Gastrocnemius medialis (tissue), 4 donors: ENCODE data around the gene ADCY1. TPM values are rescaled to one million over a fixed set of nuclear protein-coding genes. Genes with fewer than 3 reads are reported as not detected.

Source experiments
- ATAC-seq, 2 donors: fragments of 150-250 bp; one replicate each; pipeline ENCODE4 v1.9.1; 2016
- DNase-seq, 2 donors: peaks; one replicate each; pipeline ENCODE4 v3.0.0-alpha.2; 2019
- H3K27ac ChIP-seq, 4 donors: fragments of 200-600 bp; sonication (generic); 1 replicate in 1 of 4; 2 replicates in 3 of 4; pipeline ENCODE4 v1.5.1; 2016 to 2018; ENCODE audit warnings: mild to moderate bottlenecking in 2 of 4, moderate library complexity in 1 of 4
- H3K27me3 ChIP-seq, 3 donors: fragments of 200-600 bp; sonication (generic) in 2 of 3; 1 replicate in 1 of 3; 2 replicates in 2 of 3; pipeline versions ENCODE4 v1.5.1 to v1.6.0; 2016 to 2019; ENCODE audit warnings: mild to moderate bottlenecking in 1 of 3, moderate library complexity in 1 of 3
- H3K36me3 ChIP-seq, 2 donors: fragments of 200-600 bp; sonication (generic) in 1 of 2; one replicate each; pipeline ENCODE4 v1.5.1; 2017 to 2018
- H3K4me1 ChIP-seq, 2 donors: fragments of 200-600 bp; sonication (generic) in 1 of 2; one replicate each; pipeline ENCODE4 v1.5.1; 2016 to 2017; ENCODE audit warnings: mild to moderate bottlenecking in 2 of 2
- H3K4me3 ChIP-seq, 4 donors: fragments of 200-600 bp; sonication (generic) in 3 of 4; 1 replicate in 1 of 4; 2 replicates in 3 of 4; pipeline ENCODE4 v1.5.1; 2016 to 2019; ENCODE audit warnings: mild to moderate bottlenecking in 2 of 4
- H3K9me3 ChIP-seq, 3 donors: fragments of 200-600 bp; sonication (generic) in 2 of 3; 1 replicate in 1 of 3; 2 replicates in 2 of 3; pipeline ENCODE4 v1.5.1; 2016 to 2019
- CTCF ChIP-seq, 5 experiments: fragments of 450-650 bp in 3 of 5; fragments of 200-600 bp in 2 of 5; sonication (generic) in 2 of 5; IDR thresholded peaks in 4 of 5; conservative IDR thresholded peaks in 1 of 5; 1 replicate in 4 of 5; 2 replicates in 1 of 5; pipeline ENCODE4 v1.5.1; 2016 to 2019; ENCODE audit warnings: antibody characterized with exemption in 5 of 5, mild to moderate bottlenecking in 3 of 5, moderate library complexity in 3 of 5
- POLR2A ChIP-seq, 2 donors: fragments of 450-650 bp; IDR thresholded peaks; one replicate each; pipeline ENCODE4 v1.6.1; 2017; ENCODE audit warnings: antibody characterized with exemption in 2 of 2, mild to moderate bottlenecking in 2 of 2, moderate library complexity in 2 of 2
- in situ Hi-C, 4 donors: fragments of 200-750 bp; cut with MboI; loops; one replicate each; pipeline versions ENCODE4 v1.15.0 to v1.8.0; 2017; ENCODE audit warnings: low sequenced_read_pairs in 4 of 4
- intact Hi-C: fragments of 100-400 bp; cut with DNase I; formaldehyde crosslinking; loops from one replicate; pipeline ENCODE4 v1.15.1; 2023; ENCODE audit warnings: low total_unique reads
- total RNA-seq, 4 donors: library from RNA; depleted of rRNA; stranded (reverse); fragments of >200 nt; gene quantifications; one replicate each; pipeline versions ENCODE4 v1.1.0 to v1.2.3, GENCODE V29; 2016

ADCY1 gene
- total RNA-seq, 4 donors from 2014 or later, result 0.42 to 3.5 (median 1.4) TPM

- in situ Hi-C loops (no loop called here), intact Hi-C loops (no loop called here)
- no peaks in the 10 kb centered on the region for H3K36me3 ChIP-seq
- H3K9me3 ChIP-seq, result no peaks in the 10 kb centered on the region
- TF ChIP-seq CTCF (IDR thresholded peaks at IDR 0.05 in 4 of 5, conservative IDR thresholded peaks at IDR 0.05 in 1 of 5) (no peak), POLR2A (IDR thresholded peaks at IDR 0.05) (no peak)
- ATAC-seq (no peak), DNase-seq (no peak)
- H3K27me3 ChIP-seq, result no peaks in the 10 kb centered on the region
- H3K27ac ChIP-seq, result no peak overlapping the region
- peaks cover 16 to 17% of the 10 kb centered on the region in 2 donors for H3K4me1 ChIP-seq
- no peak overlapping the region for H3K4me3 ChIP-seq
Observed at GRCh38 chr7:45566386-45566785, 7.8 kb upstream of the ADCY1 start.

- no peaks in the 10 kb centered on the region for H3K9me3 ChIP-seq
- intact Hi-C loops (no loop called here), in situ Hi-C loops (no loop called here)
- no peak for ATAC-seq
- peaks cover 16 to 17% of the 10 kb centered on the region in 2 donors for H3K4me1 ChIP-seq
- no peaks in the 10 kb centered on the region for H3K27me3 ChIP-seq
- no peak for DNase-seq
- H3K4me3 ChIP-seq, result no peak overlapping the region
- no peak overlapping the region for H3K27ac ChIP-seq
- H3K36me3 ChIP-seq, result no peaks in the 10 kb centered on the region
- TF ChIP-seq POLR2A (IDR thresholded peaks at IDR 0.05) (no peak), CTCF (IDR thresholded peaks at IDR 0.05 in 4 of 5, conservative IDR thresholded peaks at IDR 0.05 in 1 of 5) (no peak)
Observed at GRCh38 chr7:45566961-45567360, 7.2 kb upstream of the ADCY1 start.

- in situ Hi-C loops (no loop called here), intact Hi-C loops (no loop called here)
- ATAC-seq, result no peak
- TF ChIP-seq CTCF (IDR thresholded peaks at IDR 0.05 in 4 of 5, conservative IDR thresholded peaks at IDR 0.05 in 1 of 5), result no peak
- TF ChIP-seq POLR2A (IDR thresholded peaks at IDR 0.05), result no peak
- Histone ChIP-seq H3K4me3 (no peak overlapping the region), H3K27me3 (no peaks in the 10 kb centered on the region), H3K36me3 (no peaks in the 10 kb centered on the region), H3K4me1 (peaks cover 16 to 17% of the 10 kb centered on the region in 2 donors), H3K27ac (no peak overlapping the region), H3K9me3 (no peaks in the 10 kb centered on the region)
- DNase-seq, result no peak
Observed at GRCh38 chr7:45567713-45568112, 6.5 kb upstream of the ADCY1 start.

- DNase-seq, result no peak
- Histone ChIP-seq H3K27me3 (no peaks in the 10 kb centered on the region), H3K4me3 (no peak overlapping the region), H3K27ac (no peak overlapping the region), H3K36me3 (no peaks in the 10 kb centered on the region), H3K4me1 (peaks cover 16 to 17% of the 10 kb centered on the region in 2 donors), H3K9me3 (no peaks in the 10 kb centered on the region)
- no peak for TF ChIP-seq POLR2A (IDR thresholded peaks at IDR 0.05)
- no peak for TF ChIP-seq CTCF (IDR thresholded peaks at IDR 0.05 in 4 of 5, conservative IDR thresholded peaks at IDR 0.05 in 1 of 5)
- in situ Hi-C loops (no loop called here), intact Hi-C loops (no loop called here)
- ATAC-seq, result no peak
Observed at GRCh38 chr7:45568536-45569289, 5.5 kb upstream of the ADCY1 start.
